Central memory CD8-positive, alpha-beta T cell (primary cell): Measurements from ENCODE around the gene DLGAP5.

ENCODE experiments used
- ATAC-seq: fragments of 150-1000 bp; cut with Tn5 transposase; replicated peaks from 2 replicates; pipeline ENCODE4 v1.10.0; 2022; ENCODE audit warnings: mild to moderate bottlenecking, moderate FRiP score, moderate number of reproducible peaks; ENCODE audit not compliant: poor library complexity, severe bottlenecking; ENCODE audit errors: extremely low read depth
- DNase-seq, 2 donors: peaks; one replicate each; pipeline ENCODE4 v3.0.0; 2021; ENCODE audit warnings: low spot score in 2 of 2
- H3K27ac Mint-ChIP-seq: one replicate; pipeline ENCODE4 v1.8.0; 2022; ENCODE audit warnings: low read depth, mild to moderate bottlenecking, moderate library complexity, mixed read lengths
- H3K27me3 Mint-ChIP-seq: one replicate; pipeline ENCODE4 v1.8.0; 2022; ENCODE audit warnings: mixed read lengths
- H3K36me3 Mint-ChIP-seq: one replicate; pipeline ENCODE4 v1.8.0; 2022; ENCODE audit warnings: mild to moderate bottlenecking, moderate library complexity, mixed read lengths; ENCODE audit not compliant: insufficient read depth
- H3K4me1 Mint-ChIP-seq: one replicate; pipeline ENCODE4 v1.8.0; 2022; ENCODE audit warnings: mixed read lengths
- H3K4me3 Mint-ChIP-seq: one replicate; pipeline ENCODE4 v1.8.0; 2022; ENCODE audit warnings: mild to moderate bottlenecking, moderate library complexity, mixed read lengths
- H3K9me3 Mint-ChIP-seq: one replicate; pipeline ENCODE4 v1.8.0; 2022; ENCODE audit warnings: mixed read lengths

Gene DLGAP5

DNA sequence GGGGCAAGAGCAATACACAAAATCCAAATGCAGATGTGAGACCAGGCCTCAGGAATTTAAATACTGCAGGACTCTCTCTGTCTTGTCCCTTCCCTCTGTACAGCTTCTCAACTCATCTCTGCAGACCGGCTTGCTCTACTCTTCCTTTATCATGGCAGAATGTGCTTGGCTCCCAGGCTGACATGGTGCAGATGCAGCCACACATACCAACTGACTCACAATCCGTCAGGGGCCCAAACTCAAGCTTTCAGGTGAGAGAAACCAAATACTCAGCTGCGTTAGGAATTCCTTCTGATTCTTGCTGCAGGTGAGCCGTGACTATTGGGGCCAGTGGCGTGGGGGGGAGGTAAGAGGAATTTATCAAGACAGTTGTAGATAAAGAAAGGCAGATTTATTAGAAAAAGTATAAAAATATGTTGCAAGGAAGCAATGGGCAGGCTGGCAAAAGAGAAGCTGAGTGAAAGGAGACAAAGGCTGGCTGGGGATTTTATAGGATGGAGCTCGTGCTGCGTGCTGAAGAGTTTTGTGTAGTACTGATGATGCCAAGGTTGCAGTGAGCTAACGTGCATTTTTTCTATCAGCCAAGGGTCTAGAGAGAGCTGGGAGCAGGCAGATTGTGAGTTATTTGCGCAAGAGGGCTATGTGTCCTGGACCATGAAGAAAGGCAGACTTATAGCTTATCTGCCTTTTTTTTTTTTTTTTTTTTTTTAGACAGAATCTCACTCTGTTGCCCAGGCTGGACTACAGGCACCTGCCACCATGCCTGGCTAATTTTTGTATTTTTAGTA lies 67.3 kb downstream of the DLGAP5 start:
- Mint-ChIP-seq H3K4me1 (peaks cover 15% of the 10 kb centered on the region), H3K27ac (no peak overlapping the region), H3K27me3 (no peaks in the 10 kb centered on the region), H3K36me3 (no peaks in the 10 kb centered on the region), H3K4me3 (no peak overlapping the region), H3K9me3 (no peaks in the 10 kb centered on the region)
- no peak for ATAC-seq
- no peak for DNase-seq

DNA sequence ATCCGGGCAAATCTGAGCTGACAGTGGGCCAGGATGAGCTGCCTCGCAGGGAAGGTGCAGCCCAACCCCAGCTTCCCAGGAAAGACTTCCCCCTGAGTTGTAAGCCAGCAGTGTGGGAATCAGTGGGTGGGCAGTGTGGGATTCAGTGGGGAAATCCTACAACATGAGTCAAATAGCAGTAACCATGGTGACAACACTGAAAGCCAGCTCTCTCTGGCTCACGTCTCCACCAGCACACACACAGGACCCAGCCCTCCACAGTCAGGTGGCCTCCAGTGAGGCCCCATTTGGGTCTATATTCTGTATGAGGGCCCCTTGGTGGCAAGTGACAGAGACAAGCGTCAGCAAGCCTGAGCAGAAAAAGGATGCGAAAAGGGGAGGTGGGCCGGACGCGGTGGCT lies 68.3 kb downstream of the DLGAP5 start:
- H3K9me3 Mint-ChIP-seq = no peaks in the 10 kb centered on the region
- no peaks in the 10 kb centered on the region for H3K27me3 Mint-ChIP-seq
- ATAC-seq (no peak), DNase-seq (no peak)
- peaks cover 15% of the 10 kb centered on the region for H3K4me1 Mint-ChIP-seq
- H3K36me3 Mint-ChIP-seq = no peaks in the 10 kb centered on the region
- H3K4me3 Mint-ChIP-seq = no peak overlapping the region
- H3K27ac Mint-ChIP-seq = no peak overlapping the region

DNA sequence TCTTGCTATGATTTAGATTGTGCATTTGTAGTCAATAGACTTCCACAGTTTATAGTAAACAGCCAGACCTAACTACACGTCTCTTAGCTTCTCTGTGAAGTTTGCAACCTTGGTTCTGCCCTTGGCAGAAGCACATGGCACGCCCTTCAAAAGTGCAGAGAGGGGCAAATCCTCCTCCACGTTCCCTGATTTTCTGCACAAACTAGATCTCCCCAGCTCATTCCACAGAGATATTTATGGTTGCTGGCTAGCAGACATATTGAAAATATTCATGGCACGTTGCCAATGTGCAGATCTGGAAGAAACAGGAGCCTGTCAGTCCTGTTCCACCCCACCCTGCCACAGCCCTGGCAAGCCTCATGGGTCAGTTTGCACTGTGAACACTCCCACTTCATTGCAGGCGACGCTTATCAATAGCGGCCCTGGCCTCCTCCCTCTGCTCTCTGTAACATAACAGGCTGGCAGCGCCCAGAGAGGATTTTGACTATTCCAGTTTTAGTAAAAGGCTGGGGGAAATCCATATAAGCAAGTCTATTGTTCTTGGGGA lies 68.9 kb downstream of the DLGAP5 start:
- H3K27ac Mint-ChIP-seq = no peak overlapping the region
- H3K27me3 Mint-ChIP-seq = no peaks in the 10 kb centered on the region
- no peak for DNase-seq
- ATAC-seq = no peak
- H3K4me3 Mint-ChIP-seq = no peak overlapping the region
- H3K36me3 Mint-ChIP-seq = no peaks in the 10 kb centered on the region
- no peaks in the 10 kb centered on the region for H3K9me3 Mint-ChIP-seq
- H3K4me1 Mint-ChIP-seq = peaks cover 15% of the 10 kb centered on the region

DNA sequence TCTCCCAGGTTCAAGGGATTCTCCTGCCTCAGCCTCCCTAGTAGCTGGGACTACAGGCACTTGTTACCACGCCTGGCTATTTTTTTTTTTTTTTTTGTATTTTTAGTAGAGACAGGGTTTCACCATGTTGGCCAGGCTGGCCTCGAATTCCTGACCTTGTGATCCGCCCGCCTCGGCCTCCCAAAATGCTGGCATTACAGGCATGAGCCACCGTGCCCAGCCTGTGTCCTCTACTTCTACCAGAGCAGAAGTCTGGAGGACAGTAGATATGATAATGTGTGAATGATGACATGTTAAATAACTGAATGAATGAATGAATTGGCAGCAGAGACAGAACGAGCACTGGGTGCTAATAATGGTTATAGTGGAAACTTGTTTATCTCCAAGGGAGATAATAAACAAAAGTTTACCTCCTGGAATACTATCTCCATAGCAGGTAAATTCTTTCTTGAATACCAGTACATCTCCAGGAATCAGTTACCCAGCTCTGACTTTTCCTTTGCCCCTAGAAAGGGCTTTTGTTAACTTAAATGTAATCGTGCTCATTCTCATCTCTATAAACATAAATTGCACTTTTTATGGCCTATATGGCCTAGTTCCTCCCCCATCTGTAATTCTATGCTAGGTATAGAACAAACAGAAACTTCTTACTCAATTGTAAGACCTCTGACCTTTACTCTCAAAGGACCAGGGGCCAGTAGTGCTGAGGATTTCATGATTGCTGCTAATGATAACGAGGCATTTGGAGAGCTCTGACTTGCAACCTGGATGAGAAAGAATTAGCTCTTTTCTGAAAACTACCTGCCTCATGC lies 69.6 kb downstream of the DLGAP5 start:
- no peak overlapping the region for H3K27ac Mint-ChIP-seq

DNA sequence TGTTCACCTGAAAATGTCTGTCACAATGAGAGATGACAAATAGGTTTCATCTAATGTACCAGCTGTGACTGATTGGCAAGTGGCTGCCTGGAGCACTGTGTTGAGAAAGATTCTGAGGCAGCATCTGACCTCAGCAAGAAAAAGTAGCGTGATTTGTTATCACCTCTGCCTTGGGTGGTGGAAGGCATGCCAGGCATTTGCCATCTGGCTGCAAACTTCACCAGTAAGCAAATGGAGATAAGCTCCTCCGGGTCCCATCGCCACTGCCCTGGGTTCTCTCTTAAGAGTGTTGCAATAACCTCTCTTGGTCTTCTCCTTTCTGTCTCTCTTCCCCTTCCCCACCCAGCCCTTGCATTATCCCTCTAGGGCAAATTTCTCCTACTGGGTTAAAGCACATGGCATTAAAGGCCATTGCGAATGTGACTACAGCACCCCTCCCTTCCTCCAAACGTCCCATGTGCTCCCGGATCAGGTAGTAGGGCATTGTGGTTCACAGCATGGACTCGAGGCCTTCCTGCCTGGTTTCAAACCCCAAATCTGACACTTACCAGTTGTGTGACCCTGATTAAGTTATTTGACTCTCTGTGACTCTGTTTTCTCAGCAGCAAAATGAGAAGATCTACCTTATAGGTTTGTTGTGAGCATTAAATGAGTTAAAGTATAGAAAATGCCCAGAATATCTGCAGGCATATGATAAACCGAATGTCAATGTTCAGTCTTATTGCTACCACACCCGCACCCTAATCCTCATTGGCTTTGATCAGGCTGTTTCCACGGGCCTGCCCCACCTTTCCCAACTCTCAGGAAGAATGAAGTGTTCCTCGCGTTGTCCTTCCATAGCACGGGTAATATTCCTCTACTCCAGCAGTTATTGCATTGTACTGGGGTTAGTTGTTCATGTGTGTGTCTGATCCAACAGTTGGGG lies 70.6 kb downstream of the DLGAP5 start:
- ATAC-seq = no peak
- Mint-ChIP-seq H3K27me3 (no peaks in the 10 kb centered on the region), H3K9me3 (no peaks in the 10 kb centered on the region)

More for the DNA sequence above, 69.6 kb downstream of the DLGAP5 start:
- H3K4me3 Mint-ChIP-seq = no peak overlapping the region
- H3K4me1 Mint-ChIP-seq = peaks cover 11% of the 10 kb centered on the region
- H3K36me3 Mint-ChIP-seq = no peaks in the 10 kb centered on the region
- no peaks in the 10 kb centered on the region for H3K27me3 Mint-ChIP-seq
- no peaks in the 10 kb centered on the region for H3K9me3 Mint-ChIP-seq
- ATAC-seq (no peak), DNase-seq (no peak)

GRCh38 chr14:55118761-55119160 lies 72.6 kb downstream of the DLGAP5 start:
- Mint-ChIP-seq H3K4me3 (no peak overlapping the region), H3K4me1 (no peaks in the 10 kb centered on the region), H3K36me3 (no peaks in the 10 kb centered on the region), H3K9me3 (no peaks in the 10 kb centered on the region), H3K27me3 (no peaks in the 10 kb centered on the region), H3K27ac (no peak overlapping the region)
- ATAC-seq (no peak), DNase-seq (no peak)

More for the DNA sequence above, 70.6 kb downstream of the DLGAP5 start:
- H3K4me3 Mint-ChIP-seq = no peak overlapping the region
- H3K4me1 Mint-ChIP-seq = peaks cover 10% of the 10 kb centered on the region
- no peaks in the 10 kb centered on the region for H3K36me3 Mint-ChIP-seq
- no peak for DNase-seq
- H3K27ac Mint-ChIP-seq = no peak overlapping the region

DNA sequence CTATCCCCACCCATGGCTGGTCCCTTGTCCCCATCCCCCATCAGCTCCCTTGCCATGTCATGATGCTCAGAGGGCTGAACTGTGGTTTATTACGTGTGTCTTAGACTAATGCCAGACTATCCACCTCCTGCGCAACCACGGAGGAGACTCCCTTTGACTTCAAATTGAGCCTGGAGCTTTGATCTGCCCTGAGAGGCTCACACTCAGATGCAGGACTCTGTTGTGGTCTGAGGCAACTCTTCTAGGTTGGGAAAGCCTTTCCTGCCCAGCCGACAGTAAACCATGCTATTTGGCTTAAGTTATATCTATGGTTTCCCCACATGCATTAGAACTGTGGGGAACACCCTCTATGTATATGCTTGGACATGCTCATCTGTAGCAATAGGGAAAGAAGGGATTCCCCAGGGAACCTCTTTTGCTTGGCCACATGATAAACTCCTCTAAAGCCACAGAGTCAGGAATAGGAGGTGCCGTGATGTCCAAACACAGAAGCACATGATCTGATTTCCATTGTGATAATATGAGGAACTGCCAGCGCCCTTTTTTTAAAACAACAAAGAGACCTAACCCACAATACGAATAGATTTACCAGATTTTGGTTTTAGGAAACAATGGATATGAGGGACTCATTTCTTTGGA lies 73.5 kb downstream of the DLGAP5 start:
- no peaks in the 10 kb centered on the region for H3K4me1 Mint-ChIP-seq
- no peaks in the 10 kb centered on the region for H3K9me3 Mint-ChIP-seq
- no peak overlapping the region for H3K4me3 Mint-ChIP-seq
- DNase-seq (no peak), ATAC-seq (no peak)
- no peaks in the 10 kb centered on the region for H3K27me3 Mint-ChIP-seq
- no peaks in the 10 kb centered on the region for H3K36me3 Mint-ChIP-seq
- no peak overlapping the region for H3K27ac Mint-ChIP-seq

DNA sequence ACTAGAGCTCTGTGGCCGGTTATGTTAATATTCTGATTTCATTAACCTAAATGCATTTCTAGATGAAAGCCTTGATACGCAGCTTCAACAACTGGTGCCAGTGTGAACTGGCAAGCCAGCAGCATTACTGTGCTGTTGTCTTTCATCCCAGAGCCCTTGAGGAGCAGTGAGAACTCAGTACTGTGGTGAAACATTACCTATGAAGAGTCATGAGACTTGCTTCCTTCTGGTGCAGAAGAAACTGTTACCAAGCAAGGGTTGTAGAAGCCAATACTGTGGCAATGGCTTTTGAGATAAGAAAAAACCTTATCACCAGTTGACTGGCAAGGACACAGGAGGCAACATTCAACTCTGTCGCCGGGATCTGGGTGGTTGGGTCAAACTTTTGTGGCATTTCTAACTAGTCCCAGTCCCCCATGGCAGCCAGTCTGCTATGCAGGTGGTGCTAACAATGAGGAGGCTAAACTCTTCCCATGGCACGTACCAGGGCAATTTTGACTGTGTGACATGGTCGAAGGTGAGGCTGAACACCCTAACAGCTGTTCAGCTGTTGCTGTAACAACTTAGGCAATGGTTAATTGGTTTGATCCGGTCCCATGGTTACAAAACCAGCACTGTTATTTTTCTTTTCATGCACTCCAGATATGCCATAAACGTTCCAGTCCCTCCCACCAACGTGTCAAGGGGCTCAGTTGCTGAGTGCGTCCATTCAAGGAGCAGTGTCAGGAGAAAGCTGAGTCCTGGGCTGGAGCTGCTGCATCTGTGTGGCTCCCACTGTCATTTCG lies 74.9 kb downstream of the DLGAP5 start:
- H3K27ac Mint-ChIP-seq = no peak overlapping the region
- no peaks in the 10 kb centered on the region for H3K4me1 Mint-ChIP-seq
- DNase-seq (no peak), ATAC-seq (no peak)
- no peaks in the 10 kb centered on the region for H3K27me3 Mint-ChIP-seq
- H3K36me3 Mint-ChIP-seq = no peaks in the 10 kb centered on the region
- H3K9me3 Mint-ChIP-seq = no peaks in the 10 kb centered on the region
- no peak overlapping the region for H3K4me3 Mint-ChIP-seq

GRCh38 chr14:55115861-55116245 lies 75.5 kb downstream of the DLGAP5 start:
- Mint-ChIP-seq H3K27me3 (no peaks in the 10 kb centered on the region), H3K9me3 (no peaks in the 10 kb centered on the region), H3K4me1 (no peaks in the 10 kb centered on the region), H3K4me3 (no peak overlapping the region), H3K36me3 (no peaks in the 10 kb centered on the region), H3K27ac (no peak overlapping the region)
- ATAC-seq = no peak
- no peak for DNase-seq

DNA sequence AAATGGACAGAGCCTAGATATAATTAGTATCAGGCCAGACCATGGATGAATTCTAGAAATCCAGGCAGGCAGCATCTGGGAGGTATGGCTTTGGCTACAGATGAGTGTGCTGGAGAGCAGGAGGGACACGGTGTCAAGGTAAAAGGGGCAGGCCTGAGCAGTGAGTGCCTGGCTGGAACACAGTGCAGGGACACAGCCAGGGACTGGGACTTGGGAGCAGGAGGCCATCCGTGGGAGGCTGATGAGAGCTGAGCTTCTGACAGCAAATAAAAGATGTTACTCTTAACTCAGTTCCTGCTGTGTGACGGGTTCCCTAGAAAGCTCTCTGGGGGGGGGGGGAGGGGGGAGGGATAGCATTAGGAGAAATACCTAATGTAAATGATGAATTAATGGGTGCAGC lies 75.9 kb downstream of the DLGAP5 start:
- no peak for DNase-seq
- H3K27me3 Mint-ChIP-seq = no peaks in the 10 kb centered on the region
- H3K9me3 Mint-ChIP-seq = no peaks in the 10 kb centered on the region
- no peak overlapping the region for H3K4me3 Mint-ChIP-seq
- no peak overlapping the region for H3K27ac Mint-ChIP-seq
- H3K4me1 Mint-ChIP-seq = no peaks in the 10 kb centered on the region
- H3K36me3 Mint-ChIP-seq = no peaks in the 10 kb centered on the region
- ATAC-seq = no peak

DNA sequence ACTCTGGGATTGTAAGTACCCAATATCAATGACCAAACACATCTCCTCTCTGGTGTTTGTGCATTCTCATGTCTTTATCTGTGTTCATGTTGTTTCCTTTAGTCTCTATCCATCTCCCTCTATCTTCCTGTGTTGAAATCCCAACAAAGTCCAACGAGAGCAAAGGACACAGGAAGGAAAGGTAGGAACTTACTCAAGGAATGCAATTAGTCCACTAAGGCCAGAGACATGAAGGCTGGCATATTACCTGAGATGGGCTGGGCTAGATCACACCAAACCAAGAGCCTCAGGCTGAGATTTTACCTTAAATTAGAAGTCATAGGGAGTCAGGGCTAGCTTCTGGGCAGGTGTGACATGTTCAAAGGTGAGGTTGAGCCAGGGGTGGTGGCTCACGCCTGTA lies 76.7 kb downstream of the DLGAP5 start:
- Mint-ChIP-seq H3K4me1 (no peaks in the 10 kb centered on the region), H3K27me3 (no peaks in the 10 kb centered on the region), H3K9me3 (no peaks in the 10 kb centered on the region), H3K4me3 (no peak overlapping the region), H3K36me3 (no peaks in the 10 kb centered on the region), H3K27ac (no peak overlapping the region)
- DNase-seq = no peak
- ATAC-seq = no peak
